Femur (tissue), 1 donor: Measurements from ENCODE around the gene PNCK.
"Not testable (repeated sequence)": the region's sequence is repeated elsewhere in the genome, so short reads cannot be mapped to it uniquely, and the experiment has no call there.

Source experiments
- DNase-seq: peaks from one replicate; pipeline ENCODE4 v3.0.0-alpha.2; 2017

The PNCK gene

DNA sequence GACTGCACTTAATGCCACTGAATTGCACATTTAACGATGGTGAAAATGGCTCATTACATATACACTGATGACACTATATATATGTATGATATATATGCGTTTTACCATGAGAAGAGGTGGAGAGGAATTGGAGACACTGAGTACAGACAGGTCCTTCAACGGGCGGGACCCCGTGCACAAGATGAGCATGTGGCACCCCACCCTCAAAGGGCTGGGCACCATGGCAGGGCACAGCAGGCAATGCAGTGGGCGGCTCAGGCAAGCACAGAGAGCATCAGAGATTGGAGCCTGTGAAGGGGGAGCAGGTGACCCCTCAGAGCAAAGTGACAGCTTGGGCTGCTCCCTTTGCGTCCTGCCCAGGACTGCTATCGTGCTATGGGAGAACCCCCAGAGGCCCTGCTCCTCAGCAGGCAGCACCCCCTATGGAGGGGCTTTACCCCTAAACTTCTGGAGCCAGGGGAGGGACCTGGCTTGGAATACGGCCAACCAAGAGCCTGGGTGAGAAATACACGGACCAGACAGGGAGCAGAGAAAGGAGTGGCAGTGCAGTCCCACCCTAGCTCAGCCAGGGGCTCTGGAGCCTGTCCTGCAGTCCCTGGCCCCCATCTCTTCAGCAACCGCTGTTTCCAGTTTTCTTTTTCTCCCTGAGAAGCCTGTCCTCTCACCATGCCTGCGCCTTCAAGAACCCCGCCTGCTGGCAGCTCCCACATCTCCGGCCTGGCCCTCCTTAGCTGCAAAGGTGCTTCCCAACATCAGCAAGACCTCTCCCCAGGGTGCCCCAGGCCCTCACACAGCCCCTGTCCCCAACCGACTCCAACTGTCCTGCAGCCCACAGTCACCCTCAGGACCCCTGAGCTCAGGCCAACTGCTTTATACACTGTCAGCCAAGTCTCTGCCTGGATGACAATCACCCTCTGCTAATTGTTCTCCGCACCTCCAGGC lies 24.6 kb upstream of the PNCK start:
- DNase-seq: no peak

DNA sequence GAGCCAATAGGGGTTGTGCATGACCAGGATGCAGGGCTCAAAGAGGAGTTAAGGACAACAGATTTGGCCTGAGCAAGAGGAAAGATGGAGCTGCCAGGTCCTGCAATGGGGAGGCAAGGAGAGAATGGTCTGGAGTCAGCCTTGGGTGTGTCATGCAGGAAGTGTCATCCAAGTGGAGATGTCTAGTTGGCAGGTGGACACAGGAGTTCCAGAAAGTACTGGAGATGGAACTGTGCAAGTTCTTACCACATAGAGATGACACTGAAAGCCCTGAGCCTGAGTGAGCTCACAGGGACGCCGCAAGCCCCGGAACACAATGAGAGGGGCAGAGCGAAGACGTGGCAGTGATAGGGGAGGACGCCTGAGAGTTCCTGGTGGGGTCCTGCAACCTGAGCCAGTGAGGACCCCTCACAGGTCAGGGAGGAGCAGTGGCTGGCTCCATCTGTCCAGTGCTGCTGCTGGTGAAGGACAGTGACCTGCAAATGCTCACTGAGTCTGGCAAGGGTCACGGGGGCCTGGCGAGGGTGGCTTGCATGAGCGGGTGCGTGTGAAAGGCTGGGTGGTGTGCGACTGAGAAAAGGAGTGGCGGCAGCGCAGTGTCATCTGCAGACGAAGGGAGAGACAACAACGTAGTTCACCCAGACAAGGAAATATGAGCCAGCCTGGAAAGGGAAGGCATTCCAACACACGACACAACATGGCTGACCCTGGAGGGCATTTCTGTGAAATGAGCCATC lies 23.5 kb upstream of the PNCK start:
- DNase-seq: not testable (repeated sequence)

DNA sequence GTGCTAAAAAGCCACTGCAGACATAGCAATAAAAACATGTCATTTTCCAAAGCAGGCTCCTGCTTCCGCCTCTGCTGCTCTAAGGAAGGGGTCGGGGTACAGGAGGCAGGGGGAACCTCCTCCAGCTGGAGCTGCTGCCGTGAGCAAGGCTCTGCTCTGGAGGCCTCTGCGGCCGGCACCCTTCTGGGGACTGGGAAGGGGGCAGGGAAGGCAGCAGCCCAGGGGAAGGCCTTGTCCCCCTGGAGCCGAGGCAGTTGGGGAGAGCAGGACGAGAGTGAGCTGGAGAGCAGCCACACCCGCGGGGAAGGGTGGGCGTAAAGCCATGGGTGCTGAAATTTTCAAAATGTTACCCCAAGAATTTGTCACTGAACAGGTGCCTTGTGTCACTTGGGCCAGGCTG lies 22.9 kb upstream of the PNCK start:
- not testable (repeated sequence) for DNase-seq

DNA sequence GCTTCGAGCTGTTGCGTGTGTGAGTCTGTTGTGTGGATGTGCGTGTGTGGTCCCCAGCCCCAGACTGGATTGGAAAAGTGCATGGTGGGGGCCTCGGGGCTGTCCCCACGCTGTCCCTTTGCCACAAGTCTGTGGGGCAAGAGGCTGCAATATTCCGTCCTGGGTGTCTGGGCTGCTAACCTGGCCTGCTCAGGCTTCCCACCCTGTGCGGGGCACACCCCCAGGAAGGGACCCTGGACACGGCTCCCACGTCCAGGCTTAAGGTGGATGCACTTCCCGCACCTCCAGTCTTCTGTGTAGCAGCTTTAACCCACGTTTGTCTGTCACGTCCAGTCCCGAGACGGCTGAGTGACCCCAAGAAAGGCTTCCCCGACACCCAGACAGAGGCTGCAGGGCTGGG lies 22.5 kb upstream of the PNCK start:
- no peak for DNase-seq

DNA sequence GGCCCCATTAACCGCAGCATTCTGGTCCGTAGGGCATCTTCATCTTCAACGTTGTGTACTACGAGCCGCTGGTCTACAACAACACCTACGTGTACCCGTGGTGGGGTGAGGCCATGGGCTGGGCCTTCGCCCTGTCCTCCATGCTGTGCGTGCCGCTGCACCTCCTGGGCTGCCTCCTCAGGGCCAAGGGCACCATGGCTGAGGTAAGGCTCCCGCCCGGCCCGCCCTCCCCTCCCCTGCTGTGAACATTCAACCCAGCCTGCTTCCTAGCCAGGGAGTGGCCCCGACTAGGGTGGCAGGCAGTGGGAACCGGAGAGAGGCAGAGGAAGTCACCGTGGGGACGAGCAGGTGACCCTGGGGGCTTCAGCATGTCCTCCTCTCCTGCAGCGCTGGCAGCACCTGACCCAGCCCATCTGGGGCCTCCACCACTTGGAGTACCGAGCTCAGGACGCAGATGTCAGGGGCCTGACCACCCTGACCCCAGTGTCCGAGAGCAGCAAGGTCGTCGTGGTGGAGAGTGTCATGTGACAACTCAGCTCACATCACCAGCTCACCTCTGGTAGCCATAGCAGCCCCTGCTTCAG lies 21.2 kb upstream of the PNCK start:
- no peak for DNase-seq

DNA sequence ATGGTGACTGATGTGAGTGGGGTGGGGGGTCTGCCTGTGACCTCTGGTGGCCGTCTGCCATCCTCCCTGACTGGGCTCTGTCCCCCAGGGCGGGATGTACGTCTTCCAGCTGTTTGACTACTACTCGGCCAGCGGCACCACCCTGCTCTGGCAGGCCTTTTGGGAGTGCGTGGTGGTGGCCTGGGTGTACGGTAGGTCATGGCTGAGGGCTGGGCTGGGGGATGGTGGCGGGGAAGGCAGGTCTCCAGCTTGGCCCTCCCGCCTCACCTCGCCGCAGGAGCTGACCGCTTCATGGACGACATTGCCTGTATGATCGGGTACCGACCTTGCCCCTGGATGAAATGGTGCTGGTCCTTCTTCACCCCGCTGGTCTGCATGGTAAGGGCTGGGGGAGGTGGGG lies 20.6 kb upstream of the PNCK start:
- not testable (repeated sequence) for DNase-seq

DNA sequence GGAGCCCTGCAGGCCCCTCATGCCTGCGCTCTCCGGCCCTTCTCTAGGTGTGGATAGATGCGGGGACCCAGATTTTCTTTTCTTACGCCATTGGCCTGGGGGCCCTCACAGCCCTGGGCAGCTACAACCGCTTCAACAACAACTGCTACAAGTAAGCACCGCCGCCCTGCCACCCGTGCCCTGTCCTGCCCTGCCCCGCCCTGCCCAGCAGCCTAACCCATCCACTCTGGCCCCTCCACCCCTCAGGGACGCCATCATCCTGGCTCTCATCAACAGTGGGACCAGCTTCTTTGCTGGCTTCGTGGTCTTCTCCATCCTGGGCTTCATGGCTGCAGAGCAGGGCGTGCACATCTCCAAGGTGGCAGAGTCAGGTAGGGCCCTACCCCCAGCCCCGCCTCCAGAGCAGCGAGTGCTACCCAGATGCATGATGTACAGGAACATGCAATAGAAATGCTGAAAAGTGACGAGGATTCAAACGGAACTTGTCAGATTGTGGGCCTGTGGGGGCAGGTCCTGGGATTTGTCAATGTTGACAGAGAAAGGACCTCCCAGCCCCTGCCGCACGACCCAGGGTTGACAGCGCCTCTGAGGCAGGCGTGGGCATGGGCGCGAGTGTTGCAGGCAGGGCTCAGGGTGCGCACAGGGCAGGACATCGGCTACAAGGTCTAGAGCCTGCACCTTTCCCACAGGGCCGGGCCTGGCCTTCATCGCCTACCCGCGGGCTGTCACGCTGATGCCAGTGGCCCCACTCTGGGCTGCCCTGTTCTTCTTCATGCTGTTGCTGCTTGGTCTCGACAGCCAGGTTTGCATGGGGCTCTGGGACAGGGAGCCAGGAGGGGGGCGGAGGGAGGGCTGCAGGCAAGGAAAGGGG lies 19.8 kb upstream of the PNCK start:
- no peak for DNase-seq

DNA sequence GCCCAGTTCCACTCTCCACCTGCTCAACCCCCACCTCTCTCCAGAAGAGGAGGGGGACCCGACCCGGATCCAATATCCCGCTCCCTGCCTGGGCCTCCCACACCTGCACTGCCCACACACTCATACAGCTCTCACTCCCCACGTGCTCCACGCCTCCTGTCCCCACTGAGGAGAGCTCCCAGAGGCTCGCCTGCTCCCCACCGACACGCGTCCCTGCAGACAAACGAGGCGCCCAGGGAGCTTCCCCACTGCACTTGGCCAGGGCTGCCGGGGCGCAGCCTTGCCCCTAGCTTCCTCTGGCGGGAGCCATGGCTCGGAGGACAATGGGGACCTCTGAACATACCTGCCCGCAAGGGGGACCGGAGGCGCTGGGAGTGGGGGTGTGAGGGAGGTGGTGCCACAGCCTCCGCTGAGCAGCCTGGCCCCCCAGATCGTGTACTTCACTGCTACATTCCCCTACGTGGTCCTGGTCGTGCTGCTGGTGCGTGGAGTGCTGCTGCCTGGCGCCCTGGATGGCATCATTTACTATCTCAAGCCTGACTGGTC lies 19.1 kb upstream of the PNCK start:
- no peak for DNase-seq

DNA sequence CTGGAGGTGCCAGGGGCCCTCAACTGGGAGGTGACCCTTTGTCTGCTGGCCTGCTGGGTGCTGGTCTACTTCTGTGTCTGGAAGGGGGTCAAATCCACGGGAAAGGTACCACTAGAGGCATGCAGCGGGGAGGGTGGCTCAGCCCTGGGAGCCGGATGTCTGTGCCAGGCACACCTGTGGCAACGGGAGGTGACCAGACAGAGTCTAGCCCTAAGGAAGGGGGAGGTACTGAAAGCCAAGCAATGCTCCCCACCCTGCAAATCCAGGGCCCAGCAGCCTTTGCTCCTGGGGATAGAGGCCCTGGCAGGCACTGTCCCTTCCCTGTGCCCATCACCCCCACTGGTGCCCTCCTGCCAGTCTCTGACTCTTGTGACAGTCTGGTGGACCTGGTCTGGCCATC lies 18.4 kb upstream of the PNCK start:
- DNase-seq: no peak

DNA sequence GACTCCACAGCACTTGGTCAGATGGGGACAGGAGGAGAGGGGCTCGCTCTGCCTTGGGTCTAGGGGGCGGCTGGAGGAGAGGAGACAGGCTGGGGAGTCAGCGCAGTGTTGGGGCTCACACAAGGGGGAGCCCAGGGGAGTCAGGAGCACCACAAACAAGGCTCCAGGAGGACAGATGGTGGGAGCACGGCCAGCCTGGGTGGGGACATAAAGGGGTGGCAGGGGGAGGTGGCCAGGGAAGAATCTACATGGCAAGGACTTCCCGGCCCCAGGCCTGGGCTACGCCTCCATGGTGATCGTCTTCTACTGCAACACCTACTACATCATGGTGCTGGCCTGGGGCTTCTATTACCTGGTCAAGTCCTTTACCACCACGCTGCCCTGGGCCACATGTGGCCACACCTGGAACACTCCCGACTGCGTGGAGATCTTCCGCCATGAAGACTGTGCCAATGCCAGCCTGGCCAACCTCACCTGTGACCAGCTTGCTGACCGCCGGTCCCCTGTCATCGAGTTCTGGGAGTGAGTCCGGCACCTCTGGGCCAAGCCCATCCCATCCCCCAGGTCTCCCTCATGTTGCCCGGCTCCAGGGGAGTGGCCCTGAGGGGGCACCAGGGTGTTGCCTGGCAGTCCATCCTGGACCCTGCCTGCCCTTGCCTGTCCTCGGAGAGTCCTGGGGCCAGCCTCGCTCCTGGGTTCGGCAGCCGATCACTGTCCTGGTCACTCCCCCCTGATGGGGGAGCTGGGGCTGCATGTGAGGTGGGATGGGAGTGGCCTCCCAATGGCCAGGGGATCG lies 17.6 kb upstream of the PNCK start:
- DNase-seq: not testable (repeated sequence)

DNA sequence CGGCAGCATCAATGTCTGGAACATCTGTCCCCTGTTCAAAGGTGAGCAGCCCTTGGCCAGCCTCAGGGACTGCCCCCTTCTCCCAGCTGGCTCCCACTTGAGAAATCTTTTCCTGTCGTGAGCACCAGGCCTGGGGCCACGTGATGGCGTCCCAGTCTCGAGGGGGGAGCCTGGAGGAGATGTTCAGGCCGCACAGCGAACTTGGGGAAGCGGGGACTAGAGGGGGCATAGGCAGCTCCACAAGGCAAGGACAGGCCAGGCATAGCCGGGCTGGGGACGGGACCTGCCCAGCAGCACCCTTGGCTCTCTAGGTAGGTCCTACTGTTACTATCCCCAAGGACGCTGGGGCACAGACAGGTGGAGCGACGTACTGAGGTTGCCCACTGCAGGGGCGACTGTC lies 16.9 kb upstream of the PNCK start:
- no peak for DNase-seq

DNA sequence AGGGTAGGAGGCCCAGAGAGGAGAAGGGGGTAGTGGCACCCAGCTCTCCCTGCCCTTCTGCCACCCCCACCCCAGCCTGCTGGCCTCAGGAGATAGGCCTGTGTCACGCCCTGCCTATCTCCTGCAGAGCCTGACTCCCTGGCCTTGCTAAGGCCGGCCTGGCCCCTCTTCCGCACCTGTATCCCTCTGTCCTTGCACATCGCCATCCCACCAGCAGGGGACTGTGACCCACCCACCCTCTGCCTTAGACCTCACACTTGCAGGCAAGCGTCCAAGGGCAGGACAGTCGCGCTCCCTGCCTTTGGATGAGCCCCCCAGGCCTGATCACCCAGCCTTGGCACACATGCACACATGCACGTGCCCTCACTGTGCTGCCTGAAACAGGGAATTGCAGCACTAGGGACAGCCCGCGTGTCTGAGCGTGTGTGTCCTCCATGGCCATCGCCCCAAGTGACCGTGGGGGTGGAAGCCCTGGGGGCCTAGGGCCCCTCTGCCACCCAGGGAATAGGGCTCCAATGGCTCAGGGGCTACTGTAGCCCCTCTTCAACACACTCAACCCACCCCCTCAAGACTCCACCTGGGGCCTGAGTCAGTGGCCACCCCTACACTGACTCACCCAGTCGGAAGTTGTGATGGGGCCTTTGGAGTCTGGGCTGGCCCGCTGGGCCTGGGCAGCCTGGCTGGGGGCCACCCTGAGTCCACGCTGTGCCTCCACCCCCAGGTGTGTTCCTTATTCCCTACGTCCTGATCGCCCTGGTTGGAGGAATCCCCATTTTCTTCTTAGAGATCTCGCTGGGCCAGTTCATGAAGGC lies 16.2 kb upstream of the PNCK start:
- DNase-seq: no peak

DNA sequence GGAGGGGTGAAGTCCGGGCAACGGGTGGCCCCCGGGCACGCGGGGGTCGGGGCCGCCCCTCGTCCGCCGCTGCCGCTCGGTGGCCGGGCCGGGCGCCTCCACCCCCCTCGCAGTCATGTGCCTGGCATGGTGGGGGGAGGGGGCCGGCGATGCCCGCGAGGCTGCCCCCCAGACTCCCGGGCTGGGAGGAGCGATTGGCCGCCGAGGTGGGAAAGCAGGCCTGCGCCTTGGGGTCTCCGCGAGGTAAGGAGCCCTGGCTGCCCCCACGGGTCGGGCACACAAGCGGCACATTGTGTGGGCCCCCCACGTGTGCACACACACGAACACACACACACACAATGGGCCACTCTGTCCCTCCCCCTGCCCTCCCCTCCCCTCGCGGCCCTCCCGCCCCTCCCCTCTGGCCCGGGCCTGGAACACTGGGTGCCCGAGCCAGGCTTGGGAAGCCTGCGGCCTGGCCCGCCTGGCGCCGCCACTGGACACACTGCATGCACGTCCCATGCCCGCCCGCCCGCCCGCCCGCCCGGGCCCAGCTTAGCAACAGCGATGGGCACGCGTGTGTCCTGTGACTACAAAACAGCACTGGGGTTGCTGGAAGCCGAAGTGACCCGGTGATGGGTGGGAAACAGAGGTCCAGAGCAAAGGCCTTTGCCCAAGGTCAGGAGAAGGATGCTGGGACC lies 15.4 kb upstream of the PNCK start:
- DNase-seq: peak; percentile 54

DNA sequence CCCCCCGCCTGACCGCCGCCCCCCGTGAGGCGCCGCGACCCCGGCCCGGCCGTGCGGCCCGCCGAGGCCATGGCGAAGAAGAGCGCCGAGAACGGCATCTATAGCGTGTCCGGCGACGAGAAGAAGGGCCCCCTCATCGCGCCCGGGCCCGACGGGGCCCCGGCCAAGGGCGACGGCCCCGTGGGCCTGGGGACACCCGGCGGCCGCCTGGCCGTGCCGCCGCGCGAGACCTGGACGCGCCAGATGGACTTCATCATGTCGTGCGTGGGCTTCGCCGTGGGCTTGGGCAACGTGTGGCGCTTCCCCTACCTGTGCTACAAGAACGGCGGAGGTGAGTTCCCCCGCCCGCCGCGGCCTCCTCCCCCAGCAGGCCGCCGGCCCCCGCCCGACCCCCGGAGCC lies 14.9 kb upstream of the PNCK start:
- no peak for DNase-seq

DNA sequence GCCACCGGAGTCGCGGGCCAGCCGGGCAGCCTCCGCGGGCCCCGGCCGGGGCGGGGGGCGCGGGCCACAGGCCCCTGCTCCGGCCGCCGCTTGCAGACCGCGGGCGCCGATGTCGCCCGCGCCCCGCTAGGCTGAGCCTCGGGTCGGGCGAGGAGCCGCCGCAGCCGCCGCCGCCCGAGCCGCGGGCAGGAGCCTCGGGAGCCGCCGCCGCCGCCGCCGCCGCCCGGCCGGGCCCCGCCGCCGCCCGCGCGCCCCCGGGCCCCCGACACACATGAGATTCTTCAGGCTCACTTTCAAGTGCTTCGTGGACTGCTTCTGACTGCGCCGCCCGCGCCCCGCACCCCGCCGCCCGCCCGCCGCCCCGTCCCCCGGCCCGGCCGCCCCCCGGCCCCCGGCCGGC lies 14.5 kb upstream of the PNCK start:
- no peak for DNase-seq

DNA sequence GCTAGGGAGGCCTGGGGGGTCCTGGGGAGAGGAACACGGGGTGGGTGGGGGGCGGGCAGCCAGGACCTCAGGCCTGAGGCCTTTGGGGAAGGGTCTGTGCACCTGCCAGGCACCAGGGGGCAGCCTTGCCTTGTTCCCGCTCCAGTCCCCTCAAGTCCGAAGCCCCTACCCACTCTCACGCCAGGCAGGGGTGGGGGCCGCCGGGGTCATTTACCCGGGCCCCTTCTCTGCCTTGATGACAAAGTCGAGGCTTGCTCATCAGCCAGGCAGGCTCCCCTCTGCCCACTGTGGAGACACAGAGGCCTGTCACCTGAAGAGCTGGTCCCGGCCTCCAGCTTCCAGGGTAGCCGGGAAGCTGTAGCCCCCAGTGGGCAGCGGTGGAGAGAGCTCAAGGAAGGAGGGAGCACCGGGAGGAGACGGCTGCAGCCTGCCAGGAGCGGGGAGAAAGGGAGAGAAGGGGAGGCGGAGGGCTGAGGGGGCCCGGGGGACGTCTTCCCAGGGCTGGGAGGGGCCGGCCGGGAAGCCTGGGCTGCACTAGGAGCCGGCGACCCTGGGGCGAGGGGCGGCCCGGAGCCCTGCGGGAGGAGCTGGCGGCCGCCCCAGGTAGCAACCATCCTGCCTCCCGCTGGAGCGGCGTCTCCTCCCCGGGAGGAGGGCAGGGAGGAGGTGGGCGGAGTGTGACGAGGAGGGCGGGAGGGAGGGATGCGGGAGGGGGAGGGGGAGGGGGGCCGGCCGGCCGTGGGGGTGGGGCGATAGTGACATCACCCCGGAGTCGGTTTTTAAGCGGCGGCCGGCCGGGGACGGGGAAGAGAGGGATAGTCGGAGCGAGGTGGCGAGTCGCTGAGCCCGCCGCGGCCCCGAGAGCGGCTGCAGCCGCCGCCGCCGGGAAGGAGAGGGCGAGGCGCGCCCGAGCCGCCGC lies 13.8 kb upstream of the PNCK start, which contains the start of gene SLC6A8:
SLC6A8 (plus strand) TSS at position 806 of the 919 bp plus-strand sequence. CDS start 649 bp downstream, outside the sequence.
- DNase-seq: peak; percentile 86

DNA sequence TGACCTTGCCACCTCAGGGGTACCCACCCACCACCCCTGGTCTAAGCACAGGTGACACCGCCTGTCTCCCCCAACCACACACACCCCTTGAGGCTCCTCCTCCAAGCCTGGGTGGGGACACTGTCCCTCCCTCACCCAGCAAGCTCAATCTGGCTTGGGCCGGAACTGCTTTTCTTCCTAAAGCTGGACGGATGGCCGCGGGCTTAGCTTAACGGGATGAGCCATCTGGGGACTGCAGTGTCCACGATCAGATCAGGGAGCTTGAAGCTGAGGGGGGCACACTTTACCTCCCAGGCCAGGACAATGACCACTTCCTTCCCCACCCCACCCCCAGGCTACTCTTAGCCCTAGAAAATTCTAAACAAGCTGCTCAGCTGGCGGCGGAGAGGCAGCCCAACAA lies 13.1 kb upstream of the PNCK start:
- DNase-seq: no peak
